ENCODE results near the gene FLNC.

Gene FLNC

DNA sequence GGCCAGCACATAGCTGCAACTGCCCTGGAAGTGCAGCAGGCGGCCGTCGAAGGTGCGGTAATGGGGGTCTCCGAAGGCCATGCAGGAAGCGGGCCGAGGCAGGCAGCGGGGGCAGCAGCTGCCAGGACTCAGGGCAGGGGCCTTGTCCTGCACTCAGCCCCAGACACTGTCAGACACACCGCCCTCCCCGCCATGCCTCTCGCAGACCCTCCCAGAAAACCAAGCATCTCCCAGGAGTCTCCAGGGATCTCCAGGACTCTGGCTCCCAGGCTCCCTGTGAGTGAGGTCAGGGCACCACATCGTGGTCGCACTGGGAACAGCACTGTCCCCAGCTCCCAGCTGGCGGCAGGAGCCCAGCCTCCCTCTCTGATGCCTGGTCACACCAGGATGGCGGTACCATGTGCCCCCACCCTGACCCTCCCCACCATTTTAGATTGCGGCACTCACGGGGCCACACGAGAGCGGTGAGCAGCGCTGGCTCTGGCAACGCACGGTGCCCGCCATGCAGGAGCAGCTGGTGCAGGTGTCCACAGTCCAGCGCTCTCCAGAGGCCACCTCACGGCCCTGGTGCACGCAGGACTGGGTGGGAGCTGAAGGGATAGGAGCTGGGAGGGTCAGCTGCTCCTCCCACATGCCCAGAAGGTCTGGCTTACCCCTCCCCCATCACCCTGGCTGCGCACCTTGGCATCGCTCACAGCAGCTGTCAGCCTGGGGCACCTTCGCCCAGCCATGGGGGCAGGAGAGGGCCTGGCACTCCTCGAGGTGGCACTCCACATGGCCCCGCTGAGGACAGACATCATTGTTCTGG lies 49.9 kb downstream of the FLNC start:
- no peak for DNase-seq (ENCODE audit: low read depth in 2 of 2)

DNA sequence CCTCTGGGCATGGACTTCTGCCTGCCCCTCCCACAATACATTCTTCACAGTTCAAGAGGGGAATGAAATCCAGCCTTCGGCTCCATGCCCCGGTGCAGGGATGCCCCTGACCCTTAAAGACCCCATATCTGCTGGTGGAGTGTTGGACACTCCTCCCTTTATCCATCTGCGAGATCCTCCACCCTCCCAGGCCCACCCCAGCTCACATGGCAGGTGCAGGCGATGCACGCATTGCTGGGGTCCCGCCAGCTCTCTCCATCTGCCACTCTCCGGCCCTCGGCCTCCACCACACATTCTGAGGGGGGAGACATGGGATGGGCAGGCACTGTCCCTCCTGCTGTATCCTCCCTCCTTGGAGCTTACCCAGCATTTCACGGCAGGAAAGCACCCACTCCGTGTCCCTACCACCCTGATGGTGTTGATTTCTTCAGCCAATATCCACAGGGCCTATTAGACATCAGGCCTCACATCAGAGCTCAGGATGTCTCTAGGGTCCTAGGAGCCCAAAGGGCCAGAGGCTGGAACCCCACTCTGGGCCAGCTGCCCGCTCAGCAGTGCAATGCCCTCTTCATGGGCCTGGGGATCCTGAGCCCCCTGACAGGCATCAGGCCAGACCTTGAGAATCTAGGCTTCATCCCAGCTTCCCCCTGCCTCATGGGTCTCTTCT lies 50.7 kb downstream of the FLNC start:
- DNase-seq (ENCODE audit: low read depth in 2 of 2) = no peak

DNA sequence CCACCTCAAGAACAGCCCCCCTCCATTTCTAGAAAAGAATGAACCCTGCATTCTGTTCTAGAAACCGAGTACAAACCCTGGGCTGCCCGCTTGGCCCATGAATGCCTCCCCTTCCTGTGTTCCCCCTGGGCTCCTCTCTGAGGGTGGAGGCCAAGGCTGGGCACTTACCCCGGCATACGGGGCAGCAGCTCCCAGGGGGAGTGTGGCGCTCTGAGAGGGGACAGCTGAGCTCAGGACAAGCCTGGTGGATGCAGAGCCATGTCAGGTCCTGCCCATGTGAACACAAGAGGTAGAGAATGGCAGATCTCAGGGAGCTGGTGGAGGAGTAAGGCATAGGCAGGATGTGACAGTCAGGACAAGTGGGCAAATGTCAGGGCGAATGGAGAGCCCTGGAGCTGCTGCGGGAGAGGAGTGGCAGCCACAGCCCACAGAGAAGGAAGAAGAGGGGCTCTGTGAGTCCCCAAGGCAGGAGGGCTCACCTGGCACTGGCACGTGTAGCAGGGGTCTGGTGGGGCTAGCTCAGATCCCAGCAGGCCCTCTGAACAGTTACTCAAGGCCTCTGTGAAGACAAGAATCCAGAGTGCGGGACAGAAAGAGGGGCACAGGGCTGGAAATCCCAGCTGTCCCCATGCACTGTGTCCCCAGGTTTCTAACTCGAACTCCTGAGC lies 51.4 kb downstream of the FLNC start:
- DNase-seq (ENCODE audit: low read depth in 2 of 2) = no peak

DNA sequence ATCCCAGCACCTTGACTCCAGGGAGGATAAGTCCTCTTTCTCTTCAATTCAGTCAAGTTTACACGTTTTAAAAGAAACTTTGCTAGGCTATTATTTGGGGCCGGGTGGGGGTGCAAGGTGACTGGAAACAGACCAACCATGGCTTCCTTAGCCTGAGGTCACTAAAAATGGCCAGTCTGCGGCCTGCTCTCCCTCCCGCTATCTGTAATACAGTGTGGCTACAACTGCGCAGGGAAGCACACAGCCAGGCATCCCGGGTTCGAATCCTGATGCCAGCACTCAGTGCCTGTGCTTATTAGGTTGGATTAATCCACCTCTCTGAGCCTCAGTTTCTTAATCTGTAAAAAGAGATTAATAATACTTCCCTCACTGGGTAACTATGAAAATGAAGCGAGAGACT lies 51.9 kb downstream of the FLNC start:
- no peak for DNase-seq (ENCODE audit: low read depth in 2 of 2)

DNA sequence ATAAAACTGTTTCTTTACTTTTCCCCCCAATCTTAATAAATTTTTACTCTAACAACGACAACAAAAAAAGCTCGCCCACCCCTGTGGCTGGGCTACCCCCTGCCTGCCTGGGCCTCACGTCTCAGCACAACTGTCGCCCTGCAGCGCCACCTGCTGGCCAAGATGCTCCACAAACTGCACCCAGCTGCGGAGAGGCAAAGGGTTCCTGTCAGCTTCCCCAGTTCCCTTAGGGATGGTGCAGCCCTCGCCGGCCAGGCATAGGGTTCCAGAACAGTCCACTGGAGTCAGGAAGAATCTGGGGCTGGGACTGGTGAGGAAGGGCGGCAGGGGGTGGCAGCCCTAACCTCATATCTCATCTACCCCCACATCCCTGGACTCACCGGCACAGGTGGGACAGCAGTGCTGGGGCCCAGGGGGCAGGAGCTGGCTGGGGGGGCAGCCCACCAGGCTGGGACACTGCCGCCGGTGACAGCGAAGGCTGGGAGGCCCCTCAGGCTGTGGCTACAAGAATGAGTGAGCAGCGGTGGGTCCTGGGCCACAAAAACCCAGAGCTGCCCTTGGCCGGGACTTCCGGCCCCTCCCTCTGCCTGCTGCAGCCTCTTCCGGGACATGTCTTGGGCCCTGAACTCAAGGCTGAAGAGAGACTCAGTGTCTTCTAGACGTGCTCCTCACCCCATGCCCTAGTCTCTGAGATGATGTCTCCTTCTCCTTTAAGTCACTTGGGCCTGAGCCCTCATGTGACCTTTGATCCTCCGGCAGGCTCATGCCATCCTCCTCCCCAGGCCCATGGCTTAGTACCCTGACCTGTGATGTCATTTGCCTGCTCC lies 53.6 kb downstream of the FLNC start:
- DNase-seq (ENCODE audit: low read depth in 2 of 2) = peak; percentile 53 to 61

DNA sequence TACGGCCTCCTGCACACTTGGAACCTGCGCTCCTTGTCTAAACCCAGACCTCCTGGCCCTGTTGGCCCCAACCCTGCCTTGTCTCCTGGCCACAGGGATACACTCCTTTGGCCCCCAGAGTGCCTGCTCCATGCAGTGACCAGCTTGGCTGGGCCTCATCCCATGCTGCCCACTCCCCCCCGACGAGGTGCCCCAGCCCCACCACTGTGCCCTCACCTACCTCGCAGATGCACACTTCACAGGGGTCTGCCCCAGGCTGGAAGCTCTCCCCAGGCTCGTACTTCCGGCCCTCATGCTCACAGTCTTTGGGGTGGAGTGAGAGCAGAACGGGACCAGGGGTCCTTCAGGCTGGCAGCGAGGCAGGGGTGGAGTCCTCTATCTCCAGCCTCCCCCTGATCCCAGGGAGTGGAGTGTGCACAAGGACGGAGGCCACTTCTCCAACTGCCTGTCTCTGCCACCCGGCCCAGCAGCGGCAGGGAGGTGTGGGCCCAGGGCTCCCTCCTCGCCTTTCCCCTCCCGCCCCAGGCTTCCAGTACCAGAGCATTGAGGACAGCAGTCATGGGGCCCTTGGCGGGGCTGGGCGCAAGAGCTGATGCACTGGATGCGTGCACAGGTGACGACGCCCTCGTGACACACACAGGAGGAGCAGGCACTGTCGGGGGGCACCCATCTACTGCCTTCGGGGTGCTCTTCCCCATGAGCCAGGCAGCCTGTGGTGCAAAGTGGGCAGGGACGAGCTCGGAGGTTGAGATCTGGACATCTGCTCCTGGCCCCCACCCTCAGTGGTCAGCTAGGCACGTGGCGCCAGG lies 54.6 kb downstream of the FLNC start:
- no peak for DNase-seq (ENCODE audit: low read depth in 2 of 2)

DNA sequence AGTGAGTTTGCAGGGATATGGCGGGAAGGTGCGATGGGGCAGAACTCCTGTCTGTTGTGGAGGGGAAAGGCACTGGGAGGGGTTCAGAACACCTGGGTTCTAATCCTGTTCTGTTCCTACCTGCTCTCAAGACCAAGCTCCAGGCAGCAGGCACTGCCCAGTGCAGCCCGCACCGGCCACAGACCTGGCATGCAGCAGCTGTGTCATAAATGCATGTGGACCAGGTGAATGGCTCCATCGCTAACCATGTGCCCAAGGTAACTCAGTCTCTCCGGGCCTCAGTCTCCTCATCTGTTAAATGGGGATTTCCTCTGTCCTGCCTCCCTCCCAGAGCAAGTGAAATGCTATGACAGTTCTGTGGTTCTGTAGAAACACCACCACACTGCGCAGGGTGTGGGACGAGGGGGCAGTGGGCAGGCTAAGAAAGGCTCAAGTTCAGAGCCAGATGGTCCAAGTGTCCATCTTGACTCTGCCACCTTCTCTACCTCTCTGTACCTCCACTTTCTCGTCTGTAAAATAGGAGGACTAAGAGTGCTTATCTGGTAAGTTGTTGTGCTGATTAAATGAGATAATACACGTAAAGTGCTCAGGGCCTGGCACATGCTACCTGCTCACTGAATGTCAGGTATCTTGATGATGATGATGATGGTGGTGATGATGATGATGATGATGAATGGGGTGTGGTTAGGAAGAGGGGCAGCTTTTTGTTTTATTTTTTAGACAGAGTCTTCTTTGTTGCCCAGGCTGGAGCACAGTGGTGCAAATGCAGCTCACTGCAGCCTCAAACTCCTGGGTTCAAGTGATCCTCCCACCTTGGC lies 55.4 kb downstream of the FLNC start:
- no peak for DNase-seq (ENCODE audit: low read depth in 2 of 2)

DNA sequence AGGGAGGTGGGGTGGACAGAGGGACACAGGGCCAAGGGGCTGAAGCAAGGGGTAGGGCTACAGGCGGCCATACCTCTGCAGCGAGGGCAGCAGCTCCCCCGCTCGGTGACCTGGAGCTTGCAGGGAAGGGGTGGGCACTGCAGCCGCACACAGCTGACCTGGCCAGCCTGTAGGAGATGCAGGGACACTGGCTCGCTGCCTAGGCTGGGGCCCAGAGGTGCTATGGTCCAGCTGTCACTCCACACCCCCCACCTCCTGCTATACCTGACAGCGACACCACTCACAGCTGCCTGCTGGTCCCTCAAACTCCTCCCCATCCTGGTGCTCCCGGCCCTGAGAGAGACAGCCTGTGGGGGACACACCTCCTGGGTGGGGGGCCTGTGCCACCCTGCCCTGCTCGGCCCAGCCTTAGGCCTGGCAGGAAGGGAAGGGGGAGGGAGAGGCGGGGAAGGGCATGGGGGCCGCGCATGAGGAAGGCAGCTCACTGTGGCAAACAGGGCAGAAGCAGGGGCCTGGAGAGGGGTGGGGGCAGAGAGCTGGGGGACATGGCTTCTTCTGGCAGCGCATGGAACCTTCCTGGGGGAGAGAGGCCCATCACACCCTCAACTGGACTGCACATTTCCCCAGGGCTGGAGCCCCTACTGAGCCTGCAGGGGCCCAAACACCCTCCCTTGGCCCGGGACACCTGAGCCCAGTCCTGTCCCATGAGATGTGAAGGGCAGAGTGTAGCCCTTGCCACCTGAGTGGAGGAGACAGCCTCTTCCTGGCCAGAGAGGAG lies 56.4 kb downstream of the FLNC start:
- DNase-seq (ENCODE audit: low read depth in 2 of 2) = no peak

DNA sequence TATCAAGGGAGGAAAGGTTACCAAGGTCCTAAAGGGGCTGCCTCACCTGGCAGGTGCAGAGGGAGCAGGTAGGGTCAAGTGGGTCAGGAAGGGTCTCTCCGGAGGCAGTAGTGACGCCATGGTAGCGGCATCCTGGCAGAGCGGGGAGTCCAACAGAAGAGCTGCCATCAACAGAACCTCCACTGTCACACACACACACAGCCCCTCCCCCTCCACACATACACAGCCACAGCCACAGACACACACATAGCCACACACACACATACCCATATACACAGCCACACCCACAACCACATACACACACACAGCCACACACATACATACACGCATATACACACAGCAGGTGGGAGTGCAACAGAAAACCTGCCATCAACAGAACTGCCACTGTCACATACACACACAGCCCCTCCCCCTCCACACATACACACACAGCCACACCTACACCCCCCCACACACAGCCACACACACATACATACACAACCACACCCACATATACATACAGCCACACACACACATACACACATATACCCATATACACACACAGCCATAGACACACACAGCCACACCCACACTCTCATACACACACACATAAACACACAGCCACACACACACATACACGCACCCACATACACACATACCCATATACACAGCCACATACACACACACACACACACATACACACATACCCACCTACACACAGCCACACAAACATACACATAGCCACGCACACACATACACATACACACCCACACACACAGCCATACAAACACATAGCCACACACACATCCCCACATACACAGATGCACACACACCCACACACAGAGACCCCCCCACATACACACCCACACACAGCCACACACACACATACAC lies 57.2 kb downstream of the FLNC start:
- DNase-seq (ENCODE audit: low read depth in 2 of 2) = no peak

DNA sequence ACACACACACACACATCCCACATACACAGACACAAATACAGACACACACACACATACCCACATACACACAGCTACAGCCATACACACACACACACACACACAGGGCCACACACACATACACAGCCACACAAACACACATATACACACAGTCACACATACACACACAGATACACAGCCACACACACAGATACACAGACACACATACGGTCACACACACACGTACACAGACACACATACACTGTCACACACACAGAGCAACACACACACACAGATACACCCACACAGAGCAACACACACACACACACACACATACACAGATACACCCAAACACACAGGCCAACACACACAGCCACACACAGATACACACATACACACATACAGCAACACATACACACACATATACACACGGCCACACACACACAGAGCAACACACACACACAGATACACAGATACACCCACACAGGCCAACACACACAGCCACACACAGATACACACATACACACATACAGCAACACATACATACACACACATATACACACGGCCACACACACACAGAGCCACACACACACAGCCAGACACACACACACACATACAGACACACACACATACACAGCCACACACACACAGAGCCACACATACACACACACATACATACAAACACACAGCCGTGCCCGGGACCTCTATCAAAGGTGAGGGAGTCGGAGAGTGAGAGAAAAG lies 58.0 kb downstream of the FLNC start:
- DNase-seq (ENCODE audit: low read depth in 2 of 2) = no peak

DNA sequence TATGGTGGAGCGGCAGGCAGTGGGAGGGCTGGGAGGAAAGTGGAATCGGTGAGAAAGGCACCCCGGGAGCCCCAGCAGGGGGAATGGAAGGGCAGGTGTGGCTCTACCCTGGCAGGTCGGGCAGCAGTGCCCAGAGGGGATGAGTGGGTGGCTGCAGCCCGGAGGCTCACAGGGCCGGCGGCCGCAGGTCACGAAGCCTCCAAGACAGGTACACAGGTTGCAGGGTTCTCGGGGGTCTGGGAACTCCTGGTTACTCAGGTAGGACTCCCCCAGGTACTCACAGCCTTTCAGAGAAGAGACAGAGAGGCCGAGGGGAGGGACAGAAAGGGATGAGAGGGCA lies 58.5 kb downstream of the FLNC start:
- no peak for DNase-seq (ENCODE audit: low read depth in 2 of 2)

DNA sequence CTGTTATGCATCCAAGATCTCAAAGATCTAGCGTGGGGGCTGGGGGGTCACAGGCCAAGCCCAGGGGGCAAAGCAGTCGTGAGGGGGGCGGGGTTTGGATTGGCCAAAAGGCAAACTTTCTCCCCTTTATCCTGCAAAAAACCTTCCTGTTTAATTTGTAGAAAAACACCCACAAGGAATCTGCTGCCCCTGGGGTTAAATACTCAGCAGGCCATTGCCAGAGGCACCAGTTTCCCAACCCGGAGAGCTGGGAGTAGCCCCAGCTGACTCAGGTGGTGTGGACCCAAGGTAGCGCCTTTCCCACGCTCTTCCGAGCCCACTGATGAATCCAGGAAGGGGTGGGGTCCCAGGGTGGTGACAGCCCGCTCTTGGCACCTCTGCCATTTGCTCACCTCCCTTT lies 58.9 kb downstream of the FLNC start:
- no peak for DNase-seq (ENCODE audit: low read depth in 2 of 2)

DNA sequence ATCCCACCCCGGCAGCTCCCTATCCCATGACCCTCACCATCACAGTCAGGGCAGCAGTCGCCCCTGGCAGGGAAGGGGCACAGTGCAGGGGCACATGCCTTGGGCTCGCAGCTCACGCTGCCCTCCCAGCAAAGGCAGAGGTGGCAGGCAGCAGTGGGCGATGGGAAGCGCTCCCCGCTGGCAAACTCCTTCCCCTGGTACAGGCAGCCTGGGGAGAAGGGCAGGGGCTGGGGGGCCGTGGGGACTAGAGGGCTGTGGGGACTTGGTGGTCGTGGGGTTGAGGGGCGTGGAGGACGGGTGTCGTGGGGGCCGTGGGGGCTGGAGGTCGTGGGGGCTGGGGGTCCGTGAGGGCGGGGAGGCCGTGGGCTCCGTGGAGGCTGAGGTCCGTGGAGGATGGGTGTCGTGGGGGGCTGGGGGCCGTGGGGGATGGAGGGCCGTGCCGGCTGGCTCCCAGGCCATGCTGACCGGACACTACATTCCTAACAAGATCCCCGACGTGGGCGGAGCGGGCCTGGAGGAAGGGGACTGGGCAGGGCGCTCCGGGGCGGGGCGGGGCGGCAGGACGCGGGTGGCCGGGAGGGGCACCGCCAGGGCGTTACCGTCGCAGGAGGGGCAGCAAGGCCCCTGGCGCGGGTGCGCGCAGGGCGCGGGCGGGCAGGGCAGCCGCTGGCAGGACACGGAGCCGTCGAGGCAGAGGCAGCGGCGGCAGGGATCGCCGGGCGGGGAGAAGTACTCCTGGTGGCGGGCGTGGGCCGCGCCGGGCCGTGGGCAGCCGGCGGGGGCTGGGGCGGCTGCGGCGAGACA lies 60.3 kb downstream of the FLNC start:
- no peak for DNase-seq (ENCODE audit: low read depth in 2 of 2)

DNA sequence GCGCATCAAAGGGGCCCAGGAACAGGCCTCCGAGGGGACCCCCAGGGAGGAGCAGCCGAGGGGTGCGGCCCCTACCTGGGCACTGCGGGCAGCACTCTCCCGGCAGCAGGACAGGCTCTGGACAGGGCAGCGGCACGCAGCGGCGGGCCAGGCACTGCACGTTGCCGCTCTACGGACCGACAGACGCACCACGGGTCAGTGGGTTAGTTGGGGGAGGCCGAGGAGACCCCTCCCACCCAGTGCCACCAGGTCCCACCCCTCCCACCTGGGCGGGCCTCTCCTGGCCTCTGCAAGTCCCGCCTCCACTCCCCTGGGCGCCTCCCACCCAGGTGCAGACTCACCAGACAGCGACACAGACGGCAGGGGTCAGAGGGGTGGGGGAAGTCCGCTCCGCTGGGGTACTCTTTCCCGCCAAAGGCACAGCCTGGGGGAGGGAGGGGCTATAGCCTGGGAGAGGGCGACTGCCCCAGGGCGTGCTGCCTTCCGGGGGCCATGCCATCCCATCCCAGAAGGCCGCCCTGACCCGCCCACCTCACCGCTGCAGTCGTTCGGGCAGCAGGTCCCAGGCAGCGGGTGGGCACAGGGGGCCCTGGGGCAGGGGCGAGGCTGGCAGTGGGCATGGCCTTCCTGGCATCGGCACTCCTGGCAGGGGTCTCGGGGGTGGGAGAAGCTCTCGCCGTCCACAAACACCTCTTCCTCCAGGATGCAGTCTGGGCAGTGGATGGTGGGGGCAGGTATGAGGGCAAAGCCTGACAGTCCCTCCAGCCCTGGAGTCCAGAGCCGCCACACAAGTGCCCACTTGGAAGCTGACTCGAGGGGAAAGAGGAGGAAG lies 61.1 kb downstream of the FLNC start:
- DNase-seq (ENCODE audit: low read depth in 2 of 2) = no peak

DNA sequence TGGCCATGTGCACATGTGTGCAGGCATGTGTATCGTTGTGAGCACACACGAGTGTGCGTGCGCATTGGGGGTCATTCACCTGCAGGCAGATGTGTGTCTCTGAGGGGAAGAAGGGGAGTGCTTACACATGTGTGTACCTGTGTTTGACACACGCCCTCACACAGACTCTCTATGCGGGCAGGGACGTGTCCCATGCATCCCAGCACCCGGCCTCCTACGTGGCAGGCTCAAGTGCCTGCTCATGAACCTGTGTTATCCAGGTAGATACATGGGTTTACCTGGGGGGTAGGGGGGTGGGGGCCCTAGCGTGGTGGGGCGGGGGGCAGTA lies 61.7 kb downstream of the FLNC start:
- no peak for DNase-seq (ENCODE audit: low read depth in 2 of 2)

DNA sequence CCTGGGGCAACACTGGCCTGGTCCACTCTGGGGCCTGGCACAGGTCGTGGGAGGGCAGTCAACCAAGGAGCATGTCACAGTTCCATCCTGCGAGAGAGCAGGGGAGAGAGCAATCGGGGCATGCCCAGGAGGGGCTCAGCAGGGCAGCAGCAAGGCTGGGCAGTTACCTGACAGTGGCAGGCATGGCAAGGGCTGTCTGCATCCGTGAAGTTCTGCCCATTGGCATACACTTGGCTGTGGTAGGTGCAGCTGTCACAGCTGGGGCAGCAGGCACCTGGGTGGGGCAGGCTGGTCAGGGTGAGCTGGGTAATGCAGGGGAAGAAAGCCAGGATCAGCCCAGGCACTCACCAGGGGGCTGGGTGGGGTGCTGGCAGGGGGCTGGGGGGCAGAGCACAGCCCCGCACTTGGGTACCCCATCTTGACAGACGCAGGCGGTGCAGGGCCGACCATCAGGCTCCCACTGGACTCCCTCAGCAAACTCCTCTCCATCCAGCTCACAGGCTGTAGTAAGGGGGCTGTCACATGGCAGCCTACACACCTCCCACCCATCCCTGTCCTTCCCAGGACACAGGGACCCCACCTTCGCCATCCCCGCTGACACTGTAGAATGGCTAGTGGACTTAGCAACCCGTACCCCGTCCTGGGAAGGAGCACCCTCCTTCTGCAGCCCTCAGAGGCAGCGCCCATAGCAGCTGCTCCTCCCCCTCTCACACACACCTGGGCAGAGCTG lies 62.5 kb downstream of the FLNC start:
- DNase-seq (ENCODE audit: low read depth in 2 of 2) = no peak
